HUDEP-2 (cell line): ENCODE measurements around the gene DDX52.
"Not testable (repeated sequence)": the region's sequence is repeated elsewhere in the genome, so short reads cannot be mapped to it uniquely, and the experiment has no call there.

ENCODE experiments used
- DNase-seq, 76 experiments: peaks; one replicate each; lab custom pipeline; 2025; ENCODE audit not compliant: unreplicated experiment in 76 of 76; lab: John Stamatoyannopoulos, UW

DDX52 gene

GRCh38 chr17:37643118-37643766, at the start of gene DDX52:
Gene DDX52 (minus strand): TSS chr17:37643446. CDS start chr17:37643420, 26 bp downstream.
- peak; percentile 5 to 91 (median 80) for DNase-seq

GRCh38 chr17:37691807-37692206, 48.6 kb upstream of the DDX52 start:
- no peak for DNase-seq

GRCh38 chr17:37689317-37689716, 46.1 kb upstream of the DDX52 start:
- DNase-seq = no peak

GRCh38 chr17:37683454-37683984, 40.3 kb upstream of the DDX52 start:
- DNase-seq = no peak

GRCh38 chr17:37682007-37682406, 38.8 kb upstream of the DDX52 start:
- no peak for DNase-seq

- DNase-seq = not testable (repeated sequence)
These were observed 36.7 kb upstream of the DDX52 start for GRCh38 chr17:37679995-37680394.

GRCh38 chr17:37678036-37678435, 34.8 kb upstream of the DDX52 start:
- no peak for DNase-seq

- DNase-seq = no peak
These were observed 33.8 kb upstream of the DDX52 start for GRCh38 chr17:37677021-37677420.

GRCh38 chr17:37676115-37676925, 33.1 kb upstream of the DDX52 start:
- no peak for DNase-seq

- no peak for DNase-seq
These were observed 31.3 kb upstream of the DDX52 start for GRCh38 chr17:37674511-37674910.

GRCh38 chr17:37673386-37673785, 30.1 kb upstream of the DDX52 start:
- DNase-seq = no peak

- no peak for DNase-seq
These were observed 29.4 kb upstream of the DDX52 start for GRCh38 chr17:37672548-37673078.

GRCh38 chr17:37671824-37672547, 28.7 kb upstream of the DDX52 start:
- DNase-seq = no peak

GRCh38 chr17:37671028-37671823, 28.0 kb upstream of the DDX52 start:
- no peak for DNase-seq

GRCh38 chr17:37667039-37667438, 23.8 kb upstream of the DDX52 start:
- no peak for DNase-seq

- DNase-seq = no peak
These were observed 21.0 kb upstream of the DDX52 start for GRCh38 chr17:37664214-37664613.

- no peak for DNase-seq
These were observed 19.1 kb upstream of the DDX52 start for GRCh38 chr17:37662353-37662752.

GRCh38 chr17:37661400-37662014, 18.3 kb upstream of the DDX52 start:
- no peak for DNase-seq

GRCh38 chr17:37659925-37660324, 16.7 kb upstream of the DDX52 start:
- DNase-seq = no peak

GRCh38 chr17:37657202-37657601, 14.0 kb upstream of the DDX52 start:
- DNase-seq = no peak
